Measurements from ENCODE around the gene HBM. TPM values are rescaled to one million over a fixed set of nuclear protein-coding genes. Genes with fewer than 3 reads are reported as not detected.

HBM gene
- total RNA-seq: not detected in 2 replicates

GRCh38 chr16:165539-166374, at the start of gene HBM:
TSS of gene HBM (plus strand) at chr16:165978. CDS start at chr16:165998, 20 bp downstream.

GRCh38 chr16:152141-153128, 13.3 kb upstream of the HBM start, which contains the start of gene HBZ:
TSS of gene HBZ (plus strand) at chr16:152644. CDS start at chr16:152910, 266 bp downstream.

GRCh38 chr16:172374-172941, 6.7 kb downstream of the HBM start, which contains the start of gene HBA2:
TSS of gene HBA2 (plus strand) at chr16:172876. CDS start at chr16:172913, 37 bp downstream.

GRCh38 chr16:176477-177382, 11.0 kb downstream of the HBM start, which contains the start of gene HBA1:
TSS of gene HBA1 (plus strand) at chr16:176680. CDS start at chr16:176717, 37 bp downstream.

GRCh38 chr16:180101-180675, 14.4 kb downstream of the HBM start, which contains the start of gene HBQ1:
TSS of gene HBQ1 (plus strand) at chr16:180459. CDS start at chr16:180487, 28 bp downstream.

Small RNA genes within 50 kb of the gene (small RNA-seq; reads per million reads assigned to genes)
- gene RF00019: not detected

Other genes starting within 250 kb of the HBM start
- 1.8 and 2.1 TPM in 2 replicates for gene POLR3K, start 112.4 kb upstream of the HBM start, total RNA-seq
- gene SNRNP25, start 112.2 kb upstream of the HBM start, total RNA-seq: 15.9 and 17.6 TPM in 2 replicates
- gene RHBDF1, start 93.3 kb upstream of the HBM start, total RNA-seq: 27.4 and 29.5 TPM in 2 replicates
- 91.7 and 116 TPM in 2 replicates for gene MPG, start 87.8 kb upstream of the HBM start, total RNA-seq
- 13.0 and 13.2 TPM in 2 replicates for gene NPRL3, start 27.3 kb upstream of the HBM start, total RNA-seq
- not detected in 2 replicates for gene HBZ, start 13.3 kb upstream of the HBM start, total RNA-seq
- not detected in 2 replicates for gene HBA2, start 6.9 kb downstream of the HBM start, total RNA-seq
- gene HBA1, start 10.7 kb downstream of the HBM start, total RNA-seq: not detected in 2 replicates
- not detected in 2 replicates for gene HBQ1, start 14.5 kb downstream of the HBM start, total RNA-seq
- gene LUC7L, start 63.5 kb downstream of the HBM start, total RNA-seq: 42.7 and 47.3 TPM in 2 replicates
- 75.2 and 89.9 TPM in 2 replicates for gene FAM234A, start 68.8 kb downstream of the HBM start, total RNA-seq
- 2.6 and 3.5 TPM in 2 replicates for gene RGS11, start 110.0 kb downstream of the HBM start, total RNA-seq
- gene ARHGDIG, start 114.6 kb downstream of the HBM start, total RNA-seq: 0.22 TPM in 1 of 2 replicates, not detected in the other
- not detected in 2 replicates for gene PDIA2, start 117.2 kb downstream of the HBM start, total RNA-seq
- 14.2 and 15.1 TPM in 2 replicates for gene AXIN1, start 186.7 kb downstream of the HBM start, total RNA-seq
- gene MRPL28, start 204.6 kb downstream of the HBM start, total RNA-seq: 51.3 and 58.4 TPM in 2 replicates
- 32.4 and 33.2 TPM in 2 replicates for gene PGAP6, start 216.0 kb downstream of the HBM start, total RNA-seq
- 57.4 and 61.4 TPM in 2 replicates for gene NME4, start 231.2 kb downstream of the HBM start, total RNA-seq
- 10.2 and 10.5 TPM in 2 replicates for gene DECR2, start 235.9 kb downstream of the HBM start, total RNA-seq